A549 (cell line): ENCODE results near the gene CACNB3.

Experiments
- CTCF ChIP-seq: fragments of >200 bp; sonication (Bioruptor Twin); formaldehyde crosslinking; IDR thresholded peaks from 3 replicates; pipeline ENCODE4 v1.5.1; 2016
- HDAC2 ChIP-seq: fragments of 200-600 bp; sonication (generic); IDR thresholded peaks from 2 replicates; pipeline ENCODE4 v1.6.1; 2016
- MAFK ChIP-seq: fragments of 450-650 bp; IDR thresholded peaks from 2 replicates; pipeline ENCODE4 v1.6.1; 2014; ENCODE audit not compliant: partially characterized antibody
- PHF8 ChIP-seq: fragments of 200-600 bp; sonication (generic); IDR thresholded peaks from 2 replicates; pipeline ENCODE4 v1.6.1; 2016; ENCODE audit warnings: low read depth, mild to moderate bottlenecking, antibody characterized with exemption, moderate library complexity, borderline replicate concordance
- POLR2A ChIP-seq: IDR thresholded peaks from 2 replicates; pipeline ENCODE4 v1.6.1; 2012; ENCODE audit warnings: mild to moderate bottlenecking, low read length
- SMC3 ChIP-seq: fragments of >200 bp; sonication (Bioruptor Twin); formaldehyde crosslinking; IDR thresholded peaks from 3 replicates; pipeline ENCODE4 v1.6.1; 2018; ENCODE audit warnings: inconsistent platforms
- ZSCAN20 ChIP-seq: fragments of 250-450 bp; sonication (Bioruptor Pico); IDR thresholded peaks from 2 replicates; pipeline ENCODE4 v1.8.0; 2022; ENCODE audit warnings: mild to moderate bottlenecking, moderate library complexity

GRCh38 chr12:48800457-48800856 is 17.8 kb upstream of the CACNB3 start:
- no peak for TF ChIP-seq SMC3
- TF ChIP-seq POLR2A = no peak
- no peak for TF ChIP-seq PHF8
- TF ChIP-seq ZSCAN20 (CRISPR knock-in tag) = no peak
- TF ChIP-seq CTCF = no peak
- TF ChIP-seq MAFK = no peak
- TF ChIP-seq HDAC2 = no peak
